HL-60 (cell line): ENCODE measurements around the gene CFL2.

ENCODE experiments used
- DNase-seq, 2 experiments: peaks; one replicate each; pipeline ENCODE4 v3.0.0-alpha.2; 2010 to 2020; ENCODE audit warnings: low read depth in 1 of 2, low spot score in 1 of 2
- H3K27ac ChIP-seq: fragments of 250-450 bp; sonication (Bioruptor Pico); replicated peaks from 2 replicates; pipeline ENCODE4 v1.5.1; 2020; ENCODE audit warnings: mild to moderate bottlenecking, moderate library complexity
- H3K27me3 ChIP-seq: fragments of 250-450 bp; sonication (Bioruptor Pico); 2 replicates; pipeline ENCODE4 v1.5.1; 2021; ENCODE audit warnings: mild to moderate bottlenecking, moderate library complexity; ENCODE audit not compliant: insufficient read depth, poor library complexity, severe bottlenecking
- H3K4me3 ChIP-seq: replicated peaks from 2 replicates; pipeline ENCODE4 v1.5.1; 2011; ENCODE audit warnings: mild to moderate bottlenecking, control low read depth, low read length; ENCODE audit not compliant: insufficient read depth
- GABPA ChIP-seq: IDR thresholded peaks from 2 replicates; pipeline ENCODE4 v1.6.1; 2012; ENCODE audit warnings: low read depth
- POLR2AphosphoS5 ChIP-seq: IDR thresholded peaks from 2 replicates; pipeline ENCODE4 v1.6.1; 2012; ENCODE audit warnings: low read depth
- REST ChIP-seq: IDR thresholded peaks from 2 replicates; pipeline ENCODE4 v1.6.1; 2012; ENCODE audit warnings: low read depth; ENCODE audit not compliant: insufficient replicate concordance
- SPI1 ChIP-seq: IDR thresholded peaks from 2 replicates; pipeline ENCODE4 v1.6.1; 2012; ENCODE audit warnings: low read depth, mild to moderate bottlenecking, borderline replicate concordance
- TF ChIP-seq, protein P1 (sequence below): IDR thresholded peaks from one replicate; pipeline ENCODE4 v1.5.1; 2011; ENCODE audit warnings: low read length, control low read depth, inconsistent platforms; ENCODE audit not compliant: insufficient read depth

Gene CFL2

DNA sequence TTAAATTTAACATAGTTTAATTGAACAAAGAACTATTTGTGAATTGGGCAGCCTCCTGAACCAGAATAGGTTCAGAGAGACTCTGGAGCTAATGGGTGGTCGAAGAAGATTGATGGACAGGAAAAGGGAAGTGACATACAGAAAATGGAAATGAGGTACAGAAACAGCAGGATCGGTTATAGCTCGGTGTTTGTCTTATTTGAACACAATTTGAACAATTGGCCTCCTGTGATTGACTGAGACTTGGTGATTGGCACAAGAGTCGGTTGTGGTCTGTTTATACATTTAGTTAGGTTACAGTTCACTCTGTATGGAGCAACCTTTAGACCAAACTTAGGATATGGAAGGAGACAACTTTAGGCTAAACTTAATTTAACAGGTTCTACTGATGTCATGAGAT, 18.4 kb upstream of the CFL2 start:
- Histone ChIP-seq H3K27ac (no peak overlapping the region), H3K27me3 (no peaks in the 10 kb centered on the region), H3K4me3 (no peak overlapping the region)
- no peak for DNase-seq
- TF ChIP-seq GABPA (no peak), SPI1 (peak; percentile 12; the same call in 1 of the 2 replicates)

DNA sequence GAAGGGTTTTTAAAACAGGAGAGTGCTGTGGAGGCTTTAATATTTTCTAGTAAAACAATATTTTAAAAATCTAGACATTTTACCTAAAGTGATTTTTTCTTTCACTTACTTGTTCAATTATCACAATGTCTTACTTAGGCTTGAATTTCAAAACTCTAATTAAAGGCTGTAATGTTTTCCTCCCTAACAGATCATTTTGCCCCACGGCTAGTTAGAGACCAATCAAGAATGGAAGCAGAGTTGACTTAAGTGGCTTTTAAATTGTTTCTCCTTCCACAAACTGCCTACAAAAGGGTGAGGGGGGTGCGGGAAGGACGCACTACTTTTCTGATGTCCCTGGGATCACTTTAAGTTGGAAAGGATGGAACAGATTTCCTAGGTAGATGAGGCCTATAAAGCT, 9.5 kb upstream of the CFL2 start:
- TF ChIP-seq REST (no peak), SPI1 (no peak), GABPA (no peak), POLR2AphosphoS5 (no peak)
- TF ChIP-seq, protein P1, sequence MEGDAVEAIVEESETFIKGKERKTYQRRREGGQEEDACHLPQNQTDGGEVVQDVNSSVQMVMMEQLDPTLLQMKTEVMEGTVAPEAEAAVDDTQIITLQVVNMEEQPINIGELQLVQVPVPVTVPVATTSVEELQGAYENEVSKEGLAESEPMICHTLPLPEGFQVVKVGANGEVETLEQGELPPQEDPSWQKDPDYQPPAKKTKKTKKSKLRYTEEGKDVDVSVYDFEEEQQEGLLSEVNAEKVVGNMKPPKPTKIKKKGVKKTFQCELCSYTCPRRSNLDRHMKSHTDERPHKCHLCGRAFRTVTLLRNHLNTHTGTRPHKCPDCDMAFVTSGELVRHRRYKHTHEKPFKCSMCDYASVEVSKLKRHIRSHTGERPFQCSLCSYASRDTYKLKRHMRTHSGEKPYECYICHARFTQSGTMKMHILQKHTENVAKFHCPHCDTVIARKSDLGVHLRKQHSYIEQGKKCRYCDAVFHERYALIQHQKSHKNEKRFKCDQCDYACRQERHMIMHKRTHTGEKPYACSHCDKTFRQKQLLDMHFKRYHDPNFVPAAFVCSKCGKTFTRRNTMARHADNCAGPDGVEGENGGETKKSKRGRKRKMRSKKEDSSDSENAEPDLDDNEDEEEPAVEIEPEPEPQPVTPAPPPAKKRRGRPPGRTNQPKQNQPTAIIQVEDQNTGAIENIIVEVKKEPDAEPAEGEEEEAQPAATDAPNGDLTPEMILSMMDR: no peak
- Histone ChIP-seq H3K27ac (no peak overlapping the region), H3K27me3 (no peaks in the 10 kb centered on the region), H3K4me3 (no peak overlapping the region)
- no peak for DNase-seq

DNA sequence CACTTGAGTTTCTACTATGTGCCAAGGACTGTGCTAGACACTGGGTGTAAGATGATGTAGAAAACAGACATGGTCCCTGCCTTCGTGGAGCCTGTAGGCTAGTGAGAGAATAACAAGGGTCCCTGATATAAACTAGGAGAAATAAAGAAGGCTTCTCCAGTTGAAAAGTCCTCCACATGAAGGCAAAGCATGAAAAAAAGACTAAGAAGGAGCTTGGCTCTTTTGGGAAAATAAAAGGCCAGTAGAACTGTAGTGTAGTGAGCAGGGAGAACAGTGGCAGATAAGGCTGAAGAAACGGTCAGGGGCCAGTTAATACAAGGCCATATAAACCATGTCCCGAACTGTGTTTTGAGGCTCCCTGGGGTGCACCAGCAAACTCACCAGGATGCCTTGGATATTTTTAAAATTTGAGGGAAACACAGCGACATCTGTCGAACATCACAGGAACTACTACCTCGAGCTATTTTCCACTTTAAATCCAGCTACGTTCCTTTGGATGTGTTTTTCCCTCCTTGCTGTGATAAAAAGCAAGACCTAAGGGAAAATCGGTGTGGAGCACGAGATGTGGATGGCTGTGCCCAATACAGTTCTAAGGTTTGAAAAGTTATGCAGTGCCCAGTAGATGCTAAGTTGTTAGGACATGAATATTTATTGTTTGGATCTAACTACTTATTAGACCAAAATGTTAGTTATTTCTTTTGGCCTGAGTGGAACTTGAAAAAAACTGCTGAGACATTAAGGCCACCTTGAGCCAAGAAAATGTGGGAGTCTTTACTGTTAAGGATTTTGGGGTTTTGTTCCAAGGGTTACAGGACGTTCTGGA, 8.5 kb upstream of the CFL2 start:
- peak in 1 of 2 experiments; percentile 38 for DNase-seq
- H3K27me3 ChIP-seq: no peaks in the 10 kb centered on the region

GRCh38 chr14:34721129-34721528, 6.7 kb upstream of the CFL2 start:
- TF ChIP-seq GABPA (no peak), REST (no peak), POLR2AphosphoS5 (no peak), SPI1 (no peak)
- TF ChIP-seq, protein P1: no peak

More for the DNA sequence above, 8.5 kb upstream of the CFL2 start:
- no peak overlapping the region for H3K4me3 ChIP-seq
- TF ChIP-seq, protein P1: peak; percentile 79
- no peak for TF ChIP-seq GABPA
- no peak overlapping the region for H3K27ac ChIP-seq

More at GRCh38 chr14:34721129-34721528, 6.7 kb upstream of the CFL2 start:
- no peak overlapping the region for H3K4me3 ChIP-seq
- H3K27me3 ChIP-seq: no peaks in the 10 kb centered on the region
- no peak overlapping the region for H3K27ac ChIP-seq
- DNase-seq: no peak
